Ascending aorta (tissue), 2 donors: Measurements from ENCODE around the gene ATXN10. TPM values are rescaled to one million over a fixed set of nuclear protein-coding genes. Genes with fewer than 3 reads are reported as not detected.

ENCODE experiments used
- DNase-seq, 2 donors: peaks; one replicate each; pipeline ENCODE4 v3.0.0-alpha.2; 2019; ENCODE audit warnings: low spot score in 2 of 2
- H3K27ac ChIP-seq, 2 donors: fragments of 200-600 bp; sonication (generic); one replicate each; pipeline ENCODE4 v1.5.1; 2016 to 2017; ENCODE audit warnings: mild to moderate bottlenecking in 1 of 2
- H3K27me3 ChIP-seq: fragments of 200-600 bp; sonication (generic); one replicate; pipeline ENCODE4 v1.5.1; 2017
- H3K36me3 ChIP-seq, 2 donors: fragments of 200-600 bp; sonication (generic); one replicate each; pipeline ENCODE4 v1.5.1; 2016
- H3K4me1 ChIP-seq, 2 donors: fragments of 200-600 bp; sonication (generic); one replicate each; pipeline ENCODE4 v1.5.1; 2016 to 2017; ENCODE audit warnings: mild to moderate bottlenecking in 1 of 2
- H3K4me3 ChIP-seq, 2 donors: fragments of 200-600 bp; sonication (generic); one replicate each; pipeline ENCODE4 v1.5.1; 2016 to 2017; ENCODE audit warnings: mild to moderate bottlenecking in 1 of 2
- H3K9me3 ChIP-seq, 2 donors: fragments of 200-600 bp; sonication (generic); one replicate each; pipeline ENCODE4 v1.5.1; 2016
- intact Hi-C: fragments of 100-400 bp; cut with DNase I; formaldehyde crosslinking; loops from one replicate; pipeline ENCODE4 v1.15.1; 2023
- total RNA-seq: library from RNA; depleted of rRNA; stranded (reverse); fragments of >200 nt; gene quantifications from one replicate; pipeline ENCODE4 v1.1.0, GENCODE V29; 2016
- TF ChIP-seq, protein P1 (sequence below), 3 experiments: fragments of 200-600 bp in 2 of 3; fragments of 450-650 bp in 1 of 3; sonication (generic) in 2 of 3; IDR thresholded peaks; one replicate each; pipeline ENCODE4 v1.5.1; 2016 to 2019; ENCODE audit warnings: antibody characterized with exemption in 3 of 3, mild to moderate bottlenecking in 1 of 3, moderate library complexity in 1 of 3

ATXN10 gene
- total RNA-seq, 1 donor from 2014 or later: 82.1 TPM

DNA sequence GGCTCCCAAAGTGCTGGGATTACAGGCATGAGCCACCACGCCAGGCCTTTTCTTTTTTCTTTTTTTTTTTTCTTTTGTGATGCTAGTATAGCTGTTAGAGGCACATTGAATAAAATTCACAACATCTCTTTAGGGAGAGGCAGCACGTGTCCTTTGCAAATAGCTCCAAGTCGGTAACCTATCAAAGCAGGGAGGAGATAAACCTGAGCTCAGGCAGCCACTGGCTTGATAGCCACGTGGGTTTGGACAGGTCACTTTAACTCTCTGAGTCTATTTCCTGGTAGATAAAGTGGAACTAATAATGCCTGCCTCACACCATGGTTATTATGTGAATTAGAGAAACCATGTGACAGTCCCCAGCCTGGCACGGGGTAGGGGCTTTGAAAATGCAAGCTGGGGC is 43.1 kb upstream of the ATXN10 start:
- TF ChIP-seq, protein P1, sequence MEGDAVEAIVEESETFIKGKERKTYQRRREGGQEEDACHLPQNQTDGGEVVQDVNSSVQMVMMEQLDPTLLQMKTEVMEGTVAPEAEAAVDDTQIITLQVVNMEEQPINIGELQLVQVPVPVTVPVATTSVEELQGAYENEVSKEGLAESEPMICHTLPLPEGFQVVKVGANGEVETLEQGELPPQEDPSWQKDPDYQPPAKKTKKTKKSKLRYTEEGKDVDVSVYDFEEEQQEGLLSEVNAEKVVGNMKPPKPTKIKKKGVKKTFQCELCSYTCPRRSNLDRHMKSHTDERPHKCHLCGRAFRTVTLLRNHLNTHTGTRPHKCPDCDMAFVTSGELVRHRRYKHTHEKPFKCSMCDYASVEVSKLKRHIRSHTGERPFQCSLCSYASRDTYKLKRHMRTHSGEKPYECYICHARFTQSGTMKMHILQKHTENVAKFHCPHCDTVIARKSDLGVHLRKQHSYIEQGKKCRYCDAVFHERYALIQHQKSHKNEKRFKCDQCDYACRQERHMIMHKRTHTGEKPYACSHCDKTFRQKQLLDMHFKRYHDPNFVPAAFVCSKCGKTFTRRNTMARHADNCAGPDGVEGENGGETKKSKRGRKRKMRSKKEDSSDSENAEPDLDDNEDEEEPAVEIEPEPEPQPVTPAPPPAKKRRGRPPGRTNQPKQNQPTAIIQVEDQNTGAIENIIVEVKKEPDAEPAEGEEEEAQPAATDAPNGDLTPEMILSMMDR (IDR thresholded peaks at IDR 0.05): no peak
- intact Hi-C loops: no loop called here
- no peak for DNase-seq
- Histone ChIP-seq H3K4me3 (no peak overlapping the region), H3K27me3 (no peaks in the 10 kb centered on the region), H3K36me3 (no peaks in the 10 kb centered on the region), H3K9me3 (no peaks in the 10 kb centered on the region), H3K4me1 (no peaks in the 10 kb centered on the region), H3K27ac (no peak overlapping the region)

DNA sequence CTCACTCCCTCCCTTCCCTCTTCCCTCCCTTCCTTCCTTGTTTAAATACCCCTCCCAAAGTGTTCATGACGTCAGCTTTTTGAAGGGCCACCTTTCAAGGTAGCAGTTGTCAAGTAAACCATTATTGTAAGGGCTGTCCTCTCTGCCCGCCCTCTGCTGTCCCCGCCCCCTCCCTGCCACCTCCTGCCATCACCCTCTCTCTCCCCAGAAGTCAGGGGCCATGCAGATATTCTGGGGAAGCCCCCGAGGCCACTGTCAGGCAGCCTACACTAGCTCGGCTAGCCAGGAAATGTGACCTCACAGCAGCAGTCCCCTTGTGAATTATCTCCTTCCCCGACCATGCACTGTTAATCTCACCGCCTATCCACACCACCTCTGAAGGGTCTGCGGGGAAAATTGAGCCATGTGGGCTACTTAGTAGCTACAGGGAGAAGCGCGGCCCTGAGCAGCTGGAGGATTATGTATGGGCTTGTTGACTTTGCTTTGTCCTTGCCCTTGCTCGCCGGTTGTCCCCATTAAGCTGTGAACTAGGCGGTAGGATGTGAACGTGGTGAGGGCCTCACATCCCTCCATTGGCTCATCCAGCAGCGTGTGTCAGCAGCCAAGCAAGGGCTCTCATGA is 42.1 kb upstream of the ATXN10 start:
- Histone ChIP-seq H3K36me3 (no peaks in the 10 kb centered on the region), H3K9me3 (no peaks in the 10 kb centered on the region), H3K4me1 (no peaks in the 10 kb centered on the region), H3K27ac (no peak overlapping the region), H3K27me3 (no peaks in the 10 kb centered on the region), H3K4me3 (no peak overlapping the region)
- DNase-seq: no peak
- intact Hi-C loops: no loop called here
- TF ChIP-seq, protein P1 (IDR thresholded peaks at IDR 0.05): no peak

DNA sequence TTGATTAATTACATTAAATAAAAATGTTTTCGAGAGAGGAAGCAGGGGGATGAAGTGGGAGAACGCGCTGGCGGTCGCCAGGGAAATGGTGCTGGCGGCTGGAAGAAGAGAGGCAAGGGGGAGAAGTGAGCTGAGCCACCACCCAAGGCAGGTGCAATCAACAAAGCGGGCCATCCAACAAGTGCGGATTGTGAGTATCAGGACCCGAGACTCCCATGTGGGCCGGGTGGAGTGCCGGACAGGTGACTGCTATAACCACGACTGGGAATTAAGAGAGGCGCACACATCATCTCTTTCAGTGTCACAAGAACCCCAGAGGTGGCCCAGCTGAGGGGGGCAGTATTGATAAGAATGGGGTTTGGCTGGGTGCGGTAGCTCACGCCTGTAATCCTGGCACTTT is 41.2 kb upstream of the ATXN10 start:
- DNase-seq: no peak
- TF ChIP-seq, protein P1 (IDR thresholded peaks at IDR 0.05): no peak
- H3K36me3 ChIP-seq: no peaks in the 10 kb centered on the region
- no peak overlapping the region for H3K27ac ChIP-seq
- intact Hi-C loops: no loop called here
- H3K4me3 ChIP-seq: no peak overlapping the region
- no peaks in the 10 kb centered on the region for H3K4me1 ChIP-seq
- no peaks in the 10 kb centered on the region for H3K27me3 ChIP-seq
- no peaks in the 10 kb centered on the region for H3K9me3 ChIP-seq

DNA sequence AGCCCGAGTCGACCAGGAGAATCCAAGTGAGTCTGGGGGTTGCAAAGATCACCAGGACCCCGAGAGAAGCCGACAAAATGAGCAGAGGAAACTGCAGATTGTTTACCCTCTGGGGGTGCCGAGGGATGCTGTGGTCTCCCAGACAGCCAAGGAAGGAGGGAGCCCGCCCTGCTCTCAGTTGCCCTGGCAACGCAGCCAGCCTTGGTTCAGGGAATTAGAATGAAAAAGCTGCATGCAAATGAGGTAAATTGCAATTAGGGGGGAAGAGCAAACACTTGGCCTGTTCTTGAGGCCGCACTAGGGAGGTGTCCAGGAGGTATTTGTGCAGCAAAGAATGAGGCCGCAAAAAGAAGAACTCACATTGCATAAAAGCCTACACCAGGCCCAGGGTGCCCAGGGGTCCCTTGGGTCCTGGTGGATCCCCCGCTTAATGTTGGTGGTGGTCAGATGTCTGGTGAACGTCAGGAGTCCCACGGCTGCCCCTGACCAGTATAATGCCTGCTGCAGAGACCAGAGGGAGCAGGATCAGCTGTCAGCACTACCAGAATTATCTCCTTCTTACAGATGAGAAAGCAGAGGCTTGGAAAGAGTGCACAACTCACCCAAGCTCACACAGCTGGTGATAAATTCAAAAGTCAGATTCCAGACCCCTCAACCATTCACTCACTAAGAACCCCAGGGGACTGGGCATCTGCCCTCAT is 40.3 kb upstream of the ATXN10 start:
- no peak overlapping the region for H3K27ac ChIP-seq
- no peaks in the 10 kb centered on the region for H3K4me1 ChIP-seq
- no peak overlapping the region for H3K4me3 ChIP-seq
- TF ChIP-seq, protein P1 (IDR thresholded peaks at IDR 0.05): no peak
- no peaks in the 10 kb centered on the region for H3K9me3 ChIP-seq
- H3K36me3 ChIP-seq: no peaks in the 10 kb centered on the region
- H3K27me3 ChIP-seq: no peaks in the 10 kb centered on the region
- intact Hi-C loops: no loop called here
- DNase-seq: no peak

DNA sequence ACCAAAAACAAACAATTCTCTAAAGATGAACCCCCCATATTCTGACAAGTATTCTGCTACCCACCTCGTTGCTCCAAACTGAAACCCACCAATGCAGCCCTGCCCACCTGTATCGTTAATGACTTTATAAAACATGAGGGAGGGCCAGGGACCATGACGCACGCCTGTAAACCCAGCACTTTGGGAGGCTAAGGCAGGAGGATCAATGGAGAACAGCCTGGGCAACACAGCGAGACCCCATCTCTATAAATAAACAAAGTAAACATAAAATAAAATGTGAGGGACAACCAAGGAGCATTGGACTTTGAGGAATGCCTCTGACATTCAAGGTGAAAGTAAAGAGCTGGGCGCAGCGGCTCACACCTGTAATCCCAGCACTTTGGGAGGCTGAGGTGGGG is 39.8 kb upstream of the ATXN10 start:
- H3K9me3 ChIP-seq: no peaks in the 10 kb centered on the region
- H3K27ac ChIP-seq: no peak overlapping the region
- no peaks in the 10 kb centered on the region for H3K4me1 ChIP-seq
- intact Hi-C loops: no loop called here
- H3K4me3 ChIP-seq: no peak overlapping the region
- TF ChIP-seq, protein P1 (IDR thresholded peaks at IDR 0.05): no peak
- no peaks in the 10 kb centered on the region for H3K36me3 ChIP-seq
- no peak for DNase-seq
- H3K27me3 ChIP-seq: no peaks in the 10 kb centered on the region
